ENCODE data around the gene ATF4. TPM values are rescaled to one million over a fixed set of nuclear protein-coding genes. Genes with fewer than 3 reads are reported as not detected.

ATF4 gene
- total RNA-seq, 1 donor: 590 TPM

GRCh38 chr22:39486951-39487825, 33.2 kb upstream of the ATF4 start:
- Histone ChIP-seq H3K36me3 (ENCODE audit: insufficient read depth, low read length) (no peaks in the 10 kb centered on the region), H3K27ac (ENCODE audit: low read depth, low read length) (no peak overlapping the region), H3K4me2 (ENCODE audit: insufficient read depth, low read length) (no peak overlapping the region), H3K4me1 (ENCODE audit: insufficient read depth, low read length) (no peaks in the 10 kb centered on the region), H3K79me2 (ENCODE audit: insufficient read depth, low read length) (no peaks in the 10 kb centered on the region), H3K4me3 (ENCODE audit: insufficient read depth, low read length) (no peak overlapping the region), H2AFZ (ENCODE audit: low read length) (no peak overlapping the region), H3K9me3 (ENCODE audit: low read depth, low read length) (no peaks in the 10 kb centered on the region), H4K20me1 (ENCODE audit: insufficient read depth, low read length) (no peaks in the 10 kb centered on the region), H3K27me3 (ENCODE audit: insufficient read depth, low read length) (no peaks in the 10 kb centered on the region)
- DNase-seq (ENCODE audit: insufficient read length, low spot score, missing footprints): peak; percentile 72
- TF ChIP-seq CTCF (IDR thresholded peaks at IDR 0.05; ENCODE audit: extremely low read depth, low read depth, low read length): no peak

GRCh38 chr22:39487826-39488520, 32.4 kb upstream of the ATF4 start:
- no peak overlapping the region for H3K4me2 ChIP-seq (ENCODE audit: insufficient read depth, low read length)
- no peaks in the 10 kb centered on the region for H4K20me1 ChIP-seq (ENCODE audit: insufficient read depth, low read length)
- no peaks in the 10 kb centered on the region for H3K9me3 ChIP-seq (ENCODE audit: low read depth, low read length)
- no peaks in the 10 kb centered on the region for H3K27me3 ChIP-seq (ENCODE audit: insufficient read depth, low read length)
- no peaks in the 10 kb centered on the region for H3K4me1 ChIP-seq (ENCODE audit: insufficient read depth, low read length)
- H3K36me3 ChIP-seq (ENCODE audit: insufficient read depth, low read length): no peaks in the 10 kb centered on the region
- H3K4me3 ChIP-seq (ENCODE audit: insufficient read depth, low read length): no peak overlapping the region
- TF ChIP-seq CTCF (IDR thresholded peaks at IDR 0.05; ENCODE audit: extremely low read depth, low read depth, low read length): no peak
- peak; percentile 58 for DNase-seq (ENCODE audit: insufficient read length, low spot score, missing footprints)
- no peak overlapping the region for H2AFZ ChIP-seq (ENCODE audit: low read length)
- no peak overlapping the region for H3K27ac ChIP-seq (ENCODE audit: low read depth, low read length)
- H3K79me2 ChIP-seq (ENCODE audit: insufficient read depth, low read length): no peaks in the 10 kb centered on the region

GRCh38 chr22:39488563-39489083, 31.7 kb upstream of the ATF4 start:
- peak; percentile 83 for DNase-seq (ENCODE audit: insufficient read length, low spot score, missing footprints)
- Histone ChIP-seq H3K27ac (ENCODE audit: low read depth, low read length) (no peak overlapping the region), H4K20me1 (ENCODE audit: insufficient read depth, low read length) (no peaks in the 10 kb centered on the region), H3K4me2 (ENCODE audit: insufficient read depth, low read length) (no peak overlapping the region), H3K79me2 (ENCODE audit: insufficient read depth, low read length) (no peaks in the 10 kb centered on the region), H3K4me1 (ENCODE audit: insufficient read depth, low read length) (peaks cover 3% of the 10 kb centered on the region), H3K4me3 (ENCODE audit: insufficient read depth, low read length) (no peak overlapping the region), H3K36me3 (ENCODE audit: insufficient read depth, low read length) (no peaks in the 10 kb centered on the region), H3K9me3 (ENCODE audit: low read depth, low read length) (no peaks in the 10 kb centered on the region), H2AFZ (ENCODE audit: low read length) (no peak overlapping the region), H3K27me3 (ENCODE audit: insufficient read depth, low read length) (no peaks in the 10 kb centered on the region)
- no peak for TF ChIP-seq CTCF (IDR thresholded peaks at IDR 0.05; ENCODE audit: extremely low read depth, low read depth, low read length)

Measured in osteoblast (primary cell).